Ecto neural progenitor cell (in vitro differentiated cells): ENCODE measurements around the gene DDX54.

Source experiments
- DNase-seq: peaks from one replicate; pipeline ENCODE4 v3.0.0-alpha.2; 2018; ENCODE audit warnings: low spot score

The DDX54 gene

GRCh38 chr12:113162102-113163029 is 22.9 kb downstream of the DDX54 start:
- DNase-seq, result peak; percentile 72

GRCh38 chr12:113161415-113162016 is 23.8 kb downstream of the DDX54 start:
- DNase-seq, result peak; percentile 99

- no peak for DNase-seq
Measured at GRCh38 chr12:113159937-113160336, 25.3 kb downstream of the DDX54 start.

- DNase-seq, result no peak
Measured at GRCh38 chr12:113158439-113159203, 26.7 kb downstream of the DDX54 start.

- DNase-seq, result no peak
Measured at GRCh38 chr12:113157218-113157859, 27.9 kb downstream of the DDX54 start.

- no peak for DNase-seq
Measured at GRCh38 chr12:113155646-113156045, 29.6 kb downstream of the DDX54 start.

GRCh38 chr12:113155060-113155459 is 30.2 kb downstream of the DDX54 start:
- DNase-seq, result no peak

- DNase-seq, result peak; percentile 81
Measured at GRCh38 chr12:113154351-113154973, 30.8 kb downstream of the DDX54 start.

- peak; percentile 88 for DNase-seq
Measured at GRCh38 chr12:113152835-113153814, 32.2 kb downstream of the DDX54 start.

GRCh38 chr12:113152196-113152834 is 33.0 kb downstream of the DDX54 start:
- no peak for DNase-seq

- no peak for DNase-seq
Measured at GRCh38 chr12:113151655-113152054, 33.6 kb downstream of the DDX54 start.

GRCh38 chr12:113149361-113150150 is 35.7 kb downstream of the DDX54 start, which contains the start of gene CFAP73:
CFAP73 (plus strand) TSS chr12:113149724; CDS start chr12:113149858, 134 bp downstream.
- peak; percentile 96 for DNase-seq

GRCh38 chr12:113146999-113147398 is 38.3 kb downstream of the DDX54 start:
- DNase-seq, result no peak

GRCh38 chr12:113145720-113146551 is 39.3 kb downstream of the DDX54 start:
- DNase-seq, result no peak

GRCh38 chr12:113144806-113145205 is 40.5 kb downstream of the DDX54 start:
- no peak for DNase-seq

- no peak for DNase-seq
Measured at GRCh38 chr12:113143959-113144358, 41.3 kb downstream of the DDX54 start.

- no peak for DNase-seq
Measured at GRCh38 chr12:113142886-113143332, 42.4 kb downstream of the DDX54 start.
